Ishikawa (cell line): Measurements from ENCODE around the gene AMZ1.
A peak's percentile ranks its signal among the peaks of the same experiment; 100 is the strongest.

Experiments used
- CEBPB ChIP-seq: IDR thresholded peaks from 2 replicates; pipeline ENCODE4 v1.6.1; 2012
- CREB1 ChIP-seq: IDR thresholded peaks from 2 replicates; pipeline ENCODE4 v1.6.1; 2012; ENCODE audit warnings: low read depth
- EGR1 ChIP-seq: IDR thresholded peaks from 2 replicates; pipeline ENCODE4 v1.6.1; 2012
- EP300 ChIP-seq: IDR thresholded peaks from 2 replicates; pipeline ENCODE4 v1.6.1; 2012; ENCODE audit warnings: borderline replicate concordance
- FOXM1 ChIP-seq: IDR thresholded peaks from 2 replicates; pipeline ENCODE4 v1.6.1; 2012; ENCODE audit warnings: low read depth, borderline replicate concordance
- MAX ChIP-seq: IDR thresholded peaks from 2 replicates; pipeline ENCODE4 v1.6.1; 2012
- NFIC ChIP-seq: IDR thresholded peaks from 2 replicates; pipeline ENCODE4 v1.6.1; 2012
- RAD21 ChIP-seq: IDR thresholded peaks from 2 replicates; pipeline ENCODE4 v1.6.1; 2012; ENCODE audit warnings: low read depth
- TAF1 ChIP-seq: IDR thresholded peaks from 2 replicates; pipeline ENCODE4 v1.6.1; 2012; ENCODE audit warnings: low read depth, mild to moderate bottlenecking
- TCF12 ChIP-seq: IDR thresholded peaks from 2 replicates; pipeline ENCODE4 v1.6.1; 2012; ENCODE audit warnings: low read depth
- TEAD4 ChIP-seq: IDR thresholded peaks from 2 replicates; pipeline ENCODE4 v1.6.1; 2012
- YY1 ChIP-seq: IDR thresholded peaks from 2 replicates; pipeline ENCODE4 v1.6.1; 2012; ENCODE audit warnings: low read depth
- ZBTB7A ChIP-seq: IDR thresholded peaks from 2 replicates; pipeline ENCODE4 v1.6.1; 2012; ENCODE audit warnings: low read depth
- TF ChIP-seq, protein P1 (sequence below): IDR thresholded peaks from 2 replicates; pipeline ENCODE4 v1.6.1; 2012
- TF ChIP-seq, protein P2 (sequence below): IDR thresholded peaks from 2 replicates; pipeline ENCODE4 v1.6.1; 2012; ENCODE audit warnings: low read depth, mild to moderate bottlenecking

Gene AMZ1

GRCh38 chr7:2687881-2688318 lies at the start of gene AMZ1:
AMZ1 (plus strand) TSS chr7:2688202; CDS start chr7:2700452, 12,250 bp downstream.
- no peak for TF ChIP-seq TCF12
- TF ChIP-seq, protein P1, sequence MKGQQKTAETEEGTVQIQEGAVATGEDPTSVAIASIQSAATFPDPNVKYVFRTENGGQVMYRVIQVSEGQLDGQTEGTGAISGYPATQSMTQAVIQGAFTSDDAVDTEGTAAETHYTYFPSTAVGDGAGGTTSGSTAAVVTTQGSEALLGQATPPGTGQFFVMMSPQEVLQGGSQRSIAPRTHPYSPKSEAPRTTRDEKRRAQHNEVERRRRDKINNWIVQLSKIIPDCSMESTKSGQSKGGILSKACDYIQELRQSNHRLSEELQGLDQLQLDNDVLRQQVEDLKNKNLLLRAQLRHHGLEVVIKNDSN, result no peak
- TF ChIP-seq CEBPB, result no peak
- no peak for TF ChIP-seq EGR1
- no peak for TF ChIP-seq CREB1
- TF ChIP-seq YY1, result no peak
- TF ChIP-seq TAF1, result no peak
- TF ChIP-seq FOXM1, result no peak

DNA sequence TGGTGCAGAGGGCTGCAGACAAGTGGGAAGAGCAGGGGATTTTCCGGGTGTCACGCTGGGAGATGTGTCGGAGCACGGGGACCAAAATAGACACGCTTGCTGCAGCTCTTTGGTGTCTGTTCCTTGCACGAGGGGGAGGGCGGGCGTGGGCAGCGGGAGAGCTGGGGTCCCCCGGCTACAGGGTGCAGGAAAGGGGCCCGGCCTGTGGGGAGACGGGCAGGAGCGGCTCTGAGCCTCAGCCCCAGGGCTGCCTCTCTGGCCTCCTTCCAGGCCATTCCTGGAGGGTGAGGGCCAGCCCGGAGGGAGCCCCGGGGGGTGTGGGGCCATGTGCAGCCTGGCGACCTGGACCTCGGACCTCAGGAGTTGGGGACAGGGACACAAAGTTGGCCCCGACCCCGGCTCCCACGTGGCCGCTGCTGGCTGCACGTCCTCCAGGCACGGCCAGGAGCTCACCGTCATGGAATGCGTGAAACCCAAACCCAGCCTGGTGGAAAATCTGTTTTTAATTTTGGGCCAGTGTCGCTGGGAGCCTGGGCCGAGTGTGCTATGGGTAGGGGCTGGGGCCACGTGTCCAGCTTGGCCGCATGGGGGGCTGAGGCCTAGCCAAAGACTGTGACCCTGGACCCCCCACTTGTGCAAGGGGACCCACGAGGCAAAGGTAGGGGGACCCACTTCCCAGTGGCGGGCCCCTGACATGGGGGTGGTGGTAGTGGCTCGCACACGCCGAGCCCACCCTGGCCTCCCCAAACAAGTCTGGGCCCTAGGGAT lies 49.6 kb upstream of the AMZ1 start:
- TF ChIP-seq TEAD4, result peak; percentile 69
- peak; percentile 87; the same call in 1 of the 2 replicates for TF ChIP-seq ZBTB7A
- TF ChIP-seq, protein P1, result peak; percentile 56
- TF ChIP-seq RAD21, result no peak
- TF ChIP-seq TCF12, result peak; percentile 80
- TF ChIP-seq, protein P2, sequence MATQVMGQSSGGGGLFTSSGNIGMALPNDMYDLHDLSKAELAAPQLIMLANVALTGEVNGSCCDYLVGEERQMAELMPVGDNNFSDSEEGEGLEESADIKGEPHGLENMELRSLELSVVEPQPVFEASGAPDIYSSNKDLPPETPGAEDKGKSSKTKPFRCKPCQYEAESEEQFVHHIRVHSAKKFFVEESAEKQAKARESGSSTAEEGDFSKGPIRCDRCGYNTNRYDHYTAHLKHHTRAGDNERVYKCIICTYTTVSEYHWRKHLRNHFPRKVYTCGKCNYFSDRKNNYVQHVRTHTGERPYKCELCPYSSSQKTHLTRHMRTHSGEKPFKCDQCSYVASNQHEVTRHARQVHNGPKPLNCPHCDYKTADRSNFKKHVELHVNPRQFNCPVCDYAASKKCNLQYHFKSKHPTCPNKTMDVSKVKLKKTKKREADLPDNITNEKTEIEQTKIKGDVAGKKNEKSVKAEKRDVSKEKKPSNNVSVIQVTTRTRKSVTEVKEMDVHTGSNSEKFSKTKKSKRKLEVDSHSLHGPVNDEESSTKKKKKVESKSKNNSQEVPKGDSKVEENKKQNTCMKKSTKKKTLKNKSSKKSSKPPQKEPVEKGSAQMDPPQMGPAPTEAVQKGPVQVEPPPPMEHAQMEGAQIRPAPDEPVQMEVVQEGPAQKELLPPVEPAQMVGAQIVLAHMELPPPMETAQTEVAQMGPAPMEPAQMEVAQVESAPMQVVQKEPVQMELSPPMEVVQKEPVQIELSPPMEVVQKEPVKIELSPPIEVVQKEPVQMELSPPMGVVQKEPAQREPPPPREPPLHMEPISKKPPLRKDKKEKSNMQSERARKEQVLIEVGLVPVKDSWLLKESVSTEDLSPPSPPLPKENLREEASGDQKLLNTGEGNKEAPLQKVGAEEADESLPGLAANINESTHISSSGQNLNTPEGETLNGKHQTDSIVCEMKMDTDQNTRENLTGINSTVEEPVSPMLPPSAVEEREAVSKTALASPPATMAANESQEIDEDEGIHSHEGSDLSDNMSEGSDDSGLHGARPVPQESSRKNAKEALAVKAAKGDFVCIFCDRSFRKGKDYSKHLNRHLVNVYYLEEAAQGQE, result no peak
- 0 out of 2 replicates have a peak, but pooled peaks have one; percentile 36 for TF ChIP-seq EP300
- TF ChIP-seq EGR1, result no peak
- TF ChIP-seq YY1, result no peak
- no peak for TF ChIP-seq FOXM1
- TF ChIP-seq NFIC, result peak; percentile 80
- no peak for TF ChIP-seq TAF1
- peak; percentile 89 for TF ChIP-seq MAX
- TF ChIP-seq CEBPB, result no peak
- TF ChIP-seq CREB1, result no peak

DNA sequence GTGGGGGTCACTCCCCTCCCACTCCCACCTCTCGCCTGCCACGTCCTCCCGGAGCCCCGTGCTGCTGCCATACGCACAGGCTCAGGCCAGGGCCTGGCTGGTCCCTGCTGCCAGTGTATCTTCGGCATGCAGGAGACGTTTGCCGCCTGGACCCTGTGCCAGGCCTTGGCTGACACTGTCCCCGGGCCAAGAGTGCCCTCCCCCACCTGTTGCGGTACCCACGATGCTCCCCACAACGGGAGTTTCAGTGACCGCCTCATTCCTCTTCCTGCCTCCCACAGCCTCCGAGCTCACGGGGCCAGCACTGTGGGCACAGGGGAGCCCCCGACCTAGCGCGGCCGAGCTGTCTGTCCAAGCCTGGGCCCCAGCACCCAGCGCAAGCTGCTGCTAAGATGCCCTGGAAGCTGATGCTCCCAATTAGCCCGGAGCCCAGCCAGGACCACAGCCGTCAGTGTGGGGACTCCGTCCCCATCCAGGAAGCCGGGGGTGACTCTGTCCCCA lies 48.8 kb upstream of the AMZ1 start:
- no peak for TF ChIP-seq TEAD4
- no peak for TF ChIP-seq YY1
- no peak for TF ChIP-seq MAX
- TF ChIP-seq ZBTB7A, result no peak
- TF ChIP-seq TCF12, result no peak
- TF ChIP-seq RAD21, result no peak
- TF ChIP-seq CREB1, result no peak
- TF ChIP-seq, protein P2, result no peak
- no peak for TF ChIP-seq EP300
- no peak for TF ChIP-seq CEBPB

DNA sequence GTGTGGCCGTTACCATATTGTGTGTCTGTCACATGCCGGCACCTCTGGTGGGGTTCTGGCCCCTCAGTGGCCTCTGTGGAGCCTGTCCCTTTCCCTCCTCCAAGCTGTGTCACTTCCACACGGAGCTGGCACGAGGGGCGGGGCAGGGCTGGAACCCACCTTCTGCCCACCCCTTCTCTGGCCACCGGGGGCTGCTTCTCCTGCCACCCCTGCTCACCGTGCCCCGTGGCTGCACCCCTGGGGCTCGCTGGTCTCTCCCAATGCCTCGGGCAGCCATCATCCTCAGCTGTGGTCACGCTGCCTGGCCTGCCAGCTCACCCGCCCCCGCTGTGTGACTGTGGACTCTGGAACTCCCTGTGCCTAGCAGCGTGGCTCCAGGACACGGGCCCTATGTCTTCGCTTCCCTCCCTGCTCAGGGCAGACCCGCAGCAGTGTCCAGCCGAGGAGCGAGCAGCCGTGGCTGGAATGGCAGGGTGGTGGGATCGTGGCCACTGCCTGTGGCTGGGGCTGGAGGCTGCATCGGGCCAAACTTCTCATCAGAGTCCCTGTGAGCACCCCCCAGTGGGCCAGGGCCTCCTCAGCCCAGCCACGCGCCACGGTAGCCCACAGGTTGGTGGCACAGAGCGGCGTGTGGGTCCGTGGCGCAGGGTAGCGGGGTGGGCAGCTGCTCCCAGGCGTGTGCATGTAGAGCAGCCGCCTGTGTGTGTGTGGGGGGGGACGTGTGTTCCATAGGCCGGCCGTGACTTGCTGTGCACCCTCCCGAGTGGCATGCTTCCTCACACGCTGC lies 48.1 kb upstream of the AMZ1 start:
- no peak for TF ChIP-seq NFIC
- no peak for TF ChIP-seq RAD21
- no peak for TF ChIP-seq CREB1

DNA sequence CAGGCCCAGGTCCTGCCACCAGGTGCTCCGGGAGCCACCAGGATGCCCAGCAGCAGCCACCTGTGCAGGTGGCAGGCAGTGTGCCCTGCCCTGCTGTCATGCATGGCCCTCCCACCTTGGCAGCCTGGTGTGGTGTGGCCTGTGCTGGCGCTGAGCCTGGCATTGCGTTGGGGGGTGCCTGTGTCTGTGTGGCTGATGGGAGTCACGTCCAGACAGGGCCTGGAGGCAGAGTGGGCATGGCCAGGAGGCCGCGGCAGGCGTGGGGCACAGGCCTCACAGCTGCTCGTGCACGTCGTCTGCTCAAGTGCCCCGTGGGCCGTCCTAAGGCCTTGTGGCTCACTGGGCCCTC lies 47.5 kb upstream of the AMZ1 start:
- peak; percentile 89 for TF ChIP-seq NFIC
- TF ChIP-seq, protein P2, result no peak
- peak; percentile 93 for TF ChIP-seq TCF12
- peak; percentile 66; the same call in 1 of the 2 replicates for TF ChIP-seq EP300
- TF ChIP-seq RAD21, result 0 out of 2 replicates have a peak, but pooled peaks have one; percentile 1
- no peak for TF ChIP-seq CEBPB
- peak; percentile 79 for TF ChIP-seq MAX
- TF ChIP-seq TEAD4, result peak; percentile 45; the same call in 1 of the 2 replicates
- no peak for TF ChIP-seq ZBTB7A
- no peak for TF ChIP-seq FOXM1
- no peak for TF ChIP-seq YY1
- TF ChIP-seq EGR1, result no peak
- TF ChIP-seq TAF1, result no peak
- TF ChIP-seq CREB1, result no peak
- TF ChIP-seq, protein P1, result peak; percentile 40
